IPS-18a (cell line): Measurements from ENCODE around the gene TXNDC8.
"Not testable (repeated sequence)": the region's sequence is repeated elsewhere in the genome, so short reads cannot be mapped to it uniquely, and the experiment has no call there.

ENCODE experiments used
- H3K27ac ChIP-seq: one replicate; pipeline ENCODE4 v1.5.1; 2013; ENCODE audit warnings: low read length
- H3K27me3 ChIP-seq: one replicate; pipeline ENCODE4 v1.6.1; 2013; ENCODE audit warnings: mild to moderate bottlenecking, low read length; ENCODE audit not compliant: control insufficient read depth, insufficient read depth
- H3K36me3 ChIP-seq: one replicate; pipeline ENCODE4 v1.6.1; 2013; ENCODE audit warnings: low read depth, low read length; ENCODE audit not compliant: control insufficient read depth
- H3K4me1 ChIP-seq: one replicate; pipeline ENCODE4 v1.6.1; 2013; ENCODE audit warnings: low read depth, low read length; ENCODE audit not compliant: control insufficient read depth
- H3K4me3 ChIP-seq: one replicate; pipeline ENCODE4 v1.5.1; 2013; ENCODE audit warnings: low read length
- H3K9ac ChIP-seq: one replicate; pipeline ENCODE4 v1.6.1; 2013; ENCODE audit warnings: mild to moderate bottlenecking, low read length, moderate library complexity
- H3K9me3 ChIP-seq: one replicate; pipeline ENCODE4 v1.6.1; 2013; ENCODE audit warnings: low read depth, low read length; ENCODE audit not compliant: control insufficient read depth

TXNDC8 gene

DNA sequence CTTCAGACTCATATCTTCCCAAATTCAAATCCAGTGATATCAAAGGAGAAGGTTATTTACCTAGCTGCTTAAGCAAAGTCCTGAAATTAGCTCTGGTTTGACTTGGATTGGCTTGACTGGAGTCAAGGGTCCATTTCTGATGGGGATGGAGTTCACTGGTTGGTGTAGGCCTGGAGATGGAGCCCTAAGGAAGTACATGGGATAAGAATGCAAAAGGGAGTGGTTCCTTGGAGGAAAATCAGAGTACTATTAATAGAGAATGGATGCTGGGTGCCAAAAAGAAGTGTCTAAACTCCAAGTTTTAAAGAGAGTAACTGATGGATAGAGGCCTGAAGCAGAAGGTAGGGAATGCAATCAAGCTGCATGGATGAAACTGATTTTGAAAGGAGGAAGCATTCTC, 13.8 kb downstream of the TXNDC8 start:
- Histone ChIP-seq H3K27ac (no peak overlapping the region), H3K9ac (no peak overlapping the region), H3K27me3 (no peaks in the 10 kb centered on the region)

DNA sequence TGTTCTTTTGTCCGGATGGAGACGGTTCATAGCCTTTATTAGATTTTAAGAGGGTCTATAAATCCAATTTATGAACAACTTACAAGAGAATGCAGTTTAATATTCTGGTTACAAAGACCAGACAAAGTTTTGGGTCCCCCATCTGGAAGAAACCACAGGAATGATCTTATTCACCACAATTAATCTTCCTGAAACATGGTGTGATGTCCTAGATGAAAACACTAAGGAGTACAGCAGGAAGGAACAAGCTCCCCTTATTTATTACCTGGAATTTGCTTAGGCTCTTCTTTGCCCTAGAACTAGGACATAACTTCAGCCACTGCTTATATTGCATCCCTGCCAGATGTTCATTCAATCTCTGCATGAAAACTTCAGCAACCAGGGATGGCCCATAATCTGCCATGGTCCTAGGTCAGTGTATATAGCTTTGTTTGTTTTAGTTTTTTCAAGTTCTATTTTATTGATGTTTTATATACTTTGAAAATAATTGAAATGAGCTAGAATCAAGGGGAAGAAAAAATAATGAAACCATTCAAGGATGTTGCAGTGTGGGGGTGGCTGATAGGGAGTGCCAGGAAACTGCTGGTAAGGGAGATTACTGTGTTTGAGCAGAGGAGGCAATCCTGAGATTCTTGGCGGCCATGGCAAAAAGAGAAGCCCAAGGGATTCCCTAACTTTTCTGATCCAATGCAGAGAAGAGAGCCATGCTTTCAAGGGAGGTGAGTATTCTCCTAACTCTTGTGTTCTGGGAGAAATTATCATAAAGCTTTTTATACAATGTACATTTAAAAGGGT, 16.8 kb downstream of the TXNDC8 start:
- no peak overlapping the region for H3K9ac ChIP-seq
- no peaks in the 10 kb centered on the region for H3K36me3 ChIP-seq
- no peak overlapping the region for H3K4me3 ChIP-seq
- no peaks in the 10 kb centered on the region for H3K9me3 ChIP-seq
- no peaks in the 10 kb centered on the region for H3K27me3 ChIP-seq
- peaks cover 5% of the 10 kb centered on the region for H3K4me1 ChIP-seq
- H3K27ac ChIP-seq: no peak overlapping the region

More for the DNA sequence above, 13.8 kb downstream of the TXNDC8 start:
- no peaks in the 10 kb centered on the region for H3K4me1 ChIP-seq
- H3K4me3 ChIP-seq: no peak overlapping the region
- H3K9me3 ChIP-seq: no peaks in the 10 kb centered on the region
- H3K36me3 ChIP-seq: no peaks in the 10 kb centered on the region

- Histone ChIP-seq H3K36me3 (no peaks in the 10 kb centered on the region), H3K9me3 (no peaks in the 10 kb centered on the region), H3K4me3 (no peak overlapping the region), H3K27ac (no peak overlapping the region), H3K9ac (no peak overlapping the region), H3K27me3 (no peaks in the 10 kb centered on the region), H3K4me1 (peaks cover 5% of the 10 kb centered on the region)
These were observed 17.7 kb downstream of the TXNDC8 start for GRCh38 chr9:110319781-110320492.

- Histone ChIP-seq H3K9ac (no peak overlapping the region), H3K9me3 (no peaks in the 10 kb centered on the region), H3K27me3 (no peaks in the 10 kb centered on the region), H3K4me1 (peaks cover 5% of the 10 kb centered on the region), H3K36me3 (no peaks in the 10 kb centered on the region), H3K27ac (no peak overlapping the region), H3K4me3 (no peak overlapping the region)
These were observed 19.8 kb downstream of the TXNDC8 start for GRCh38 chr9:110317911-110318310.

DNA sequence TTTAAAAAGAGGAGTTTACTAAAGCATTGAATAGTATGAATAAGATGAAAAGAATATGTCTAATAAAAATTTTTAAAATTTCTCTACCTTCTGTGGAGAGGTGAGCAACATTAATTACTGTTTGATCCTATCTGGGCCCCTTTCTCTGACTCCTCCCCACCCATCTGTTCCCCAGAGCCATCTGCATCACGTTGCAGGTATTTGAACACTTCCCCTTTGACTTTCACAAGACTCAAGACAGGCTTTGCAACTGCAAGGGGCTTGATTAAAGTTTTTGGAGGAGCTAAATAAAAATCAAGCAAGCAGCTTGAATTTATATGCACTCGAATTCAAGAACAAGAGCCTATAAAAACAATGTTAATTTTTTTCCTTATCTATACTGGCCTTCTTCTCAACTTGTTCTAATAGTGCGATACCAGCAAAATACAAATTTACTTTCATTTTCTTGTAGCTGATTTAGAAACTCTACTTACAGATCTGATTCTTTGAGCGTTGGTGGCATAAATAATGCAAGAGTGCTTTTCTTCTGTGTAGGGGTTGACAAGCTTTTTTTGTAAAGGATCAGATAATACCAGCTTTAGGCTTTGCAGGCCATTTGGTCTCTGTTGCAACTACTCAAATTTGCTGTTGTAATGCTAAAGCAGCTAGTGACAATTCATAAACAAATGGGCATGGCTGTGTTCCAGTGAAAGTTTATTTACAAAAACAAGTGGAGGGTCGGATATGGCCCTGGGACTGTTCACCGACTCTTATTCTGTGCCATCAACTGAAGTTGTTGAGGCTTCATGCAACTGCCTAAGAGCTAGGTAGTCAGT, 21.2 kb downstream of the TXNDC8 start:
- Histone ChIP-seq H3K4me3 (peak overlapping the region; percentile 3), H3K27ac (no peak overlapping the region), H3K27me3 (no peaks in the 10 kb centered on the region), H3K9me3 (peaks cover 8% of the 10 kb centered on the region), H3K36me3 (no peaks in the 10 kb centered on the region), H3K4me1 (peaks cover 5% of the 10 kb centered on the region), H3K9ac (no peak overlapping the region)

DNA sequence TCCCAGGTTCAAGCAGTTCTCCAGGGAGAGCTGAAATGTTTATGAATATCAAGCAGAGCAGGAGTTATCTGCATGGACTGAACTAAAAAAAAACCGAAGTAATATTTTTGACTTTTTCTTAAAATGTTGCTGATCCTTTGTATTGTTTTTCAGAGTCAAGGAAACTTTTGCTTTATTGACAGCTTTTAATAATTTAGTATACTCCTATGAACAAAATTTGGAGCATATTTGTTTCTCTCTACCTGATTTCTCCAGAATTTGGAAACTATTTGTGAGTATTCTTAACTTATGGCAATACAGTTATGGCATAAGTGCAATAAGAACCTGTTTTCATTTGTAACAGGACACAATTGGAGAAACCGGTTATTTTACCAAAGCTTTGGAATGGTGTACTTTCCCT, 25.7 kb downstream of the TXNDC8 start:
- H3K4me3 ChIP-seq, H3K36me3 ChIP-seq, H3K9ac ChIP-seq, H3K27ac ChIP-seq, H3K27me3 ChIP-seq, H3K9me3 ChIP-seq: not testable (repeated sequence)
- H3K4me1 ChIP-seq: peaks cover 16% of the 10 kb centered on the region

GRCh38 chr9:110309681-110310080, 28.0 kb downstream of the TXNDC8 start:
- Histone ChIP-seq H3K9ac (no peak overlapping the region), H3K9me3 (peaks cover 8% of the 10 kb centered on the region), H3K4me3 (no peak overlapping the region), H3K27ac (no peak overlapping the region), H3K36me3 (no peaks in the 10 kb centered on the region), H3K27me3 (no peaks in the 10 kb centered on the region), H3K4me1 (peaks cover 11% of the 10 kb centered on the region)

DNA sequence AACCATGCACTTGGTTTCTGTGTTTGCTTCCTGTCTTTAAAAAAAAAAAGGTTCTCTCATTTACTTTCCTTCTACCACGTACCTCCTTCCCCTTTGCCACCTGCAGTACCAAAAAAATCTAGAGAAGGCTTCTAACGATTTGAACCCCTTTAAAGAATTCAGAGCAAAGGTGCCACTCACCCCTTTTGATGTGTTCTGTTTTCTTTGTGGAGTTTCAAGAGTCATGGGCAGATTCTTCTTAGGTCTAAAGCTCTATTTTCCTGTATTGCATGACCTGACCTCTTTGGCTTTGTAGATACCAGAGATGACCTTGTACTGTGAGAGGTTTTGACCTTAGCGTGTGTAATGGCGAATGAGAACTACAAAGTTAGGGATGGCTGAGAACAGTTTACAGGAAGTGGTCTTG, 29.0 kb downstream of the TXNDC8 start:
- peaks cover 11% of the 10 kb centered on the region for H3K4me1 ChIP-seq
- no peak overlapping the region for H3K4me3 ChIP-seq
- no peaks in the 10 kb centered on the region for H3K27me3 ChIP-seq
- peaks cover 8% of the 10 kb centered on the region for H3K9me3 ChIP-seq
- no peaks in the 10 kb centered on the region for H3K36me3 ChIP-seq
- H3K9ac ChIP-seq: no peak overlapping the region
- H3K27ac ChIP-seq: no peak overlapping the region

GRCh38 chr9:110307191-110307590, 30.5 kb downstream of the TXNDC8 start:
- Histone ChIP-seq H3K4me3 (no peak overlapping the region), H3K9ac (no peak overlapping the region), H3K27ac (no peak overlapping the region), H3K9me3 (peaks cover 5% of the 10 kb centered on the region), H3K27me3 (no peaks in the 10 kb centered on the region), H3K4me1 (peaks cover 11% of the 10 kb centered on the region), H3K36me3 (no peaks in the 10 kb centered on the region)

DNA sequence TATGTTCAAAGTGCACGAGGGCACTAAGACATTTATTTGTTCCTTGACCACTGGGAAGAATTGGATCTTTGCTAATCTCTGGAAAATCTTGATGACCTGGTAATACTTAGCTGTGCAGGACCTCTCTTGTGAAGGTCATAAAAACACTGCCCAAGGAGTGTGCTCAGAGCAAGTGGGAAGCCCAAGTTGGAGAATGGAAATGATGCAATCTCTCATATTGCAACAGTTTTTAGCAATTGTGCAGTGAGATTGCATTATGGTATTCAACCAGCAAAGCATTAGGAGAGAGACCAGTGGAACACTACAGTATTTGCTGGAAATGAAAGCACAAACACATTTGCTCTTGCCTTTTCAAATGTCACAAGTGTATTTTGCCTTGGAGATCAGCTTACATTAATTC, 34.5 kb downstream of the TXNDC8 start:
- Histone ChIP-seq H3K4me1 (peaks cover 10% of the 10 kb centered on the region), H3K9me3 (no peaks in the 10 kb centered on the region), H3K27ac (no peak overlapping the region), H3K27me3 (no peaks in the 10 kb centered on the region), H3K36me3 (no peaks in the 10 kb centered on the region), H3K9ac (no peak overlapping the region), H3K4me3 (no peak overlapping the region)

DNA sequence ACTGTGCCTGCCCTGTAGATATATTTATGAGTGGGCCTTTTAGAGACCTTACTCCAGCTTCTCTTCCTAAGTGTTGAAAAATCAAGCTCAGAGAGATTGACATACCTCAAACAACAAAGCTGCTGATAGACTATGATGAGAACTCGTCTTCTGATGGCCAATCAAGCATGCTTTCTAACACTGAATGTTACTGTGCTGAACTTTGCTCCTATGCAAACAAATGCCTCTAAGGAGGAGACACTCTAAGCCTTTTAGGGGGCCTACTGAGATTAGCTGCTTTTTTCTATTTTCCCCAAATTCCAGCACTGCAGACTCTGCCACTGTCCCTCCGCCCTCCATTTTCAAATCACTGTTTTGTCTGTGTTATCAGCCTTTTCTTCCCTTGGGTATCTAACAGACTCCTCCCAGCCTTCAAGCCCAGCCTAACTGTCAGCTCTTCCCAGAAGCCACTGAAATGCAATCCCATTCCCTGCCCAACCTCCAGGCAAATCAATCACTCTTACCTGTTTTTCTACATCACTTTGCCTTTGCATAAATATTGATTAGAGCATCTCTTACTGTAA, 39.5 kb downstream of the TXNDC8 start:
- Histone ChIP-seq H3K4me3 (no peak overlapping the region), H3K27me3 (no peaks in the 10 kb centered on the region), H3K4me1 (no peaks in the 10 kb centered on the region), H3K27ac (no peak overlapping the region), H3K9me3 (no peaks in the 10 kb centered on the region), H3K9ac (no peak overlapping the region), H3K36me3 (no peaks in the 10 kb centered on the region)
